HepG2 (cell line): ENCODE measurements around the gene COG5. TPM values are rescaled to one million over a fixed set of nuclear protein-coding genes. Genes with fewer than 3 reads are reported as not detected.

Experiments used
- ATAC-seq: fragments of 200-7000 bp; cut with Tn5 transposase; 3 replicates; pipeline ENCODE4 v1.9.1; 2020; ENCODE audit warnings: mild to moderate bottlenecking, moderate library complexity
- BruUV-seq: library from RNA; stranded (reverse); fragments of 400-500 nt; replicated peaks from 2 replicates; lab custom pipeline; 2021; lab: Mats Ljungman, UMichigan
- CTCF ChIA-PET: fragments of 300-600 bp; formaldehyde crosslinking; extraction: SDS; loops from one replicate; lab custom pipeline; 2021; ENCODE audit warnings: low total read pairs, inconsistent platforms, low intra/inter-chr PET ratio; lab: Yijun Ruan, JAX
- POLR2A ChIA-PET: fragments of 350-600 bp; sonication (Branson Sonifier 250); formaldehyde crosslinking; loops from one replicate; lab custom pipeline; 2020; ENCODE audit warnings: antibody characterized with exemption, inconsistent platforms; lab: Yijun Ruan, JAX
- DNase-seq: peaks from one replicate; pipeline ENCODE4 v3.0.0-alpha.2; 2015; ENCODE audit warnings: low spot score
- FAIRE-seq: peaks from 3 replicates; lab custom pipeline; 2011; peaks lifted over from hg19 to GRCh38; lab: Jason Lieb, UNC
- H2AFZ ChIP-seq: one replicate; pipeline ENCODE4 v1.6.1; 2011; ENCODE audit warnings: low read length, inconsistent platforms
- H3K27ac ChIP-seq: fragments of 300-600 bp; 3 replicates; pipeline ENCODE4 v1.8.0; 2011; ENCODE audit warnings: mixed run types, mild to moderate bottlenecking, mixed read lengths, low read length, inconsistent platforms; ENCODE audit not compliant: insufficient read depth; ENCODE audit errors: extremely low read length
- H3K27me3 ChIP-seq, 2 experiments: fragments of 200-600 bp in 1 of 2; 2 replicates in 1 of 2; 3 replicates in 1 of 2; pipeline versions ENCODE4 v1.6.0 to v1.8.0; 2011; ENCODE audit warnings: low read length in 2 of 2, mild to moderate bottlenecking in 2 of 2, moderate library complexity in 2 of 2, inconsistent platforms in 1 of 2; ENCODE audit not compliant: insufficient read depth in 2 of 2, control insufficient read depth in 1 of 2
- H3K36me3 ChIP-seq, 2 experiments: fragments of 200-600 bp in 1 of 2; replicated peaks in 1 of 2; 2 replicates in 1 of 2; 3 replicates in 1 of 2; pipeline versions ENCODE4 v1.5.1 to v1.8.0; 2011; ENCODE audit warnings: low read length in 2 of 2, inconsistent platforms in 1 of 2; ENCODE audit not compliant: insufficient read depth in 2 of 2, control insufficient read depth in 1 of 2
- H3K4me1 ChIP-seq: 2 replicates; pipeline ENCODE4 v1.5.1; 2012; ENCODE audit warnings: low read length, inconsistent platforms; ENCODE audit not compliant: insufficient read depth
- H3K4me2 ChIP-seq: 2 replicates; pipeline ENCODE4 v1.6.0; 2011; ENCODE audit warnings: low read depth, low read length, inconsistent platforms
- H3K4me3 ChIP-seq, 3 experiments: fragments of 200-600 bp in 1 of 3; sonication (generic), shearing (Covaris generic) in 1 of 3; replicated peaks in 1 of 3; 2 replicates each; pipeline ENCODE4 v1.5.1; 2011 to 2016; ENCODE audit warnings: low read length in 3 of 3, inconsistent platforms in 2 of 3, low read depth in 2 of 3, mild to moderate bottlenecking in 2 of 3, control low read depth in 1 of 3, mixed read lengths in 1 of 3; ENCODE audit not compliant: insufficient read depth in 1 of 3
- H3K79me2 ChIP-seq: one replicate; pipeline ENCODE4 v1.6.1; 2011; ENCODE audit warnings: low read length, inconsistent platforms; ENCODE audit not compliant: insufficient read depth
- H3K9ac ChIP-seq: 2 replicates; pipeline ENCODE4 v1.6.0; 2011; ENCODE audit warnings: mild to moderate bottlenecking, low read depth, low read length, inconsistent platforms; ENCODE audit not compliant: insufficient read depth
- H3K9me3 ChIP-seq: 2 replicates; pipeline ENCODE4 v1.5.1; 2012; ENCODE audit warnings: mild to moderate bottlenecking, low read length
- H4K20me1 ChIP-seq: 2 replicates; pipeline ENCODE4 v1.6.0; 2011; ENCODE audit warnings: inconsistent platforms, mild to moderate bottlenecking, low read length, moderate library complexity; ENCODE audit not compliant: insufficient read depth
- AGO1 ChIP-seq: fragments of 200-400 bp; formaldehyde crosslinking; IDR thresholded peaks from 2 replicates; pipeline ENCODE4 v1.6.1; 2017; ENCODE audit warnings: mild to moderate bottlenecking, low read depth, low read length, moderate library complexity; ENCODE audit not compliant: poor library complexity, severe bottlenecking
- HOXD1 ChIP-seq: sonication (generic); formaldehyde crosslinking; IDR thresholded peaks from 2 replicates; pipeline ENCODE4 v1.5.0; 2020; ENCODE audit warnings: missing genetic modification reagents
- MIER3 ChIP-seq: IDR thresholded peaks from 2 replicates; pipeline ENCODE4 v1.6.1; 2016; ENCODE audit warnings: missing compliant biosample characterization, borderline replicate concordance
- POLR2AphosphoS5 ChIP-seq: IDR thresholded peaks from 2 replicates; pipeline ENCODE4 v1.6.1; 2012; ENCODE audit warnings: low read depth, low read length
- RAD51 ChIP-seq: fragments of 450-650 bp; IDR thresholded peaks from 2 replicates; pipeline ENCODE4 v1.6.1; 2016; ENCODE audit warnings: borderline replicate concordance
- SETDB1 ChIP-seq: sonication (generic); formaldehyde crosslinking; IDR thresholded peaks from 2 replicates; pipeline ENCODE4 v1.5.1; 2020; ENCODE audit warnings: missing genetic modification reagents, mild to moderate bottlenecking, borderline replicate concordance
- ZNF160 ChIP-seq: sonication (generic); formaldehyde crosslinking; IDR thresholded peaks from 2 replicates; pipeline ENCODE4 v1.8.0; 2022; ENCODE audit warnings: mild to moderate bottlenecking, inconsistent platforms, missing genetic modification reagents
- ZNF570 ChIP-seq: sonication (generic); formaldehyde crosslinking; IDR thresholded peaks from 2 replicates; pipeline ENCODE4 v1.4.0; 2020; ENCODE audit warnings: mild to moderate bottlenecking, missing genetic modification reagents, borderline replicate concordance
- ZNF607 ChIP-seq: sonication (generic); formaldehyde crosslinking; IDR thresholded peaks from 2 replicates; pipeline ENCODE4 v1.5.1; 2020; ENCODE audit warnings: missing genetic modification reagents, mild to moderate bottlenecking, borderline replicate concordance
- ZNF615 ChIP-seq: sonication (generic); formaldehyde crosslinking; IDR thresholded peaks from 2 replicates; pipeline ENCODE4 v1.5.0; 2020; ENCODE audit warnings: mild to moderate bottlenecking, missing genetic modification reagents, borderline replicate concordance
- ZNF770 ChIP-seq: sonication (generic); formaldehyde crosslinking; IDR thresholded peaks from 2 replicates; pipeline ENCODE4 v1.5.0; 2020; ENCODE audit warnings: mild to moderate bottlenecking, missing genetic modification reagents
- WGBS: methylation state at CpG from one replicate; pipeline ENCODE4 v1.1.6; 2017; ENCODE audit warnings: low lambda C conversion rate; 5-methylcytosine and 5-hydroxymethylcytosine counted together
- in situ Hi-C: cut with HindIII; loops from 2 replicates; pipeline ENCODE4 v1.10.0; 2017; ENCODE audit warnings: low pct_unique_long_range_greater_than_20kb; ENCODE audit not compliant: extremely low pct_ligation_motif_present
- intact Hi-C: fragments of 100-400 bp; cut with micrococcal nuclease; formaldehyde crosslinking; loops from one replicate; pipeline ENCODE4 v1.10.0; 2022; ENCODE audit not compliant: unreplicated experiment
- polyA plus RNA-seq, 8 experiments: library from polyadenylated mRNA; depleted of rRNA in 3 of 8; stranded (reverse) in 7 of 8; unstranded in 1 of 8; fragments of >200 nt; fragmentation: Illumina TruSeq in 4 of 8; extraction: Trizol in 4 of 8; gene quantifications; 2 replicates each; pipeline versions ENCODE4 v1.2.1 to v1.2.3, GENCODE V29; 2011 to 2016; ENCODE audit warnings: low read depth in 4 of 8, missing spikeins in 1 of 8, mixed read lengths in 1 of 8; ENCODE audit not compliant: insufficient read depth in 1 of 8
- total RNA-seq, 5 experiments: library from RNA; depleted of rRNA; stranded (reverse); fragments of >200 nt; fragmentation: Illumina TruSeq; extraction: Trizol; gene quantifications; 2 replicates each; pipeline ENCODE4 v1.2.3, GENCODE V29; 2016; ENCODE audit warnings: low read depth in 1 of 5
- TF ChIP-seq, protein P1 (sequence below): IDR thresholded peaks from 2 replicates; pipeline ENCODE4 v1.6.1; 2018; ENCODE audit warnings: missing genetic modification reagents
- TF ChIP-seq, protein P2 (sequence below): fragments of 450-650 bp; IDR thresholded peaks from 2 replicates; pipeline ENCODE4 v1.6.1; 2017; ENCODE audit warnings: mild to moderate bottlenecking
- TF ChIP-seq, protein P3 (sequence below): sonication (generic); formaldehyde crosslinking; IDR thresholded peaks from 2 replicates; pipeline ENCODE4 v1.4.0; 2020; ENCODE audit warnings: missing genetic modification reagents, mild to moderate bottlenecking, borderline replicate concordance

COG5 gene
- total and polyA plus RNA-seq, 2 of the 13 experiments (the other 11 are each of a cell fraction or from before 2014, with no cell fraction given): 20.4 to 31.3 TPM

GRCh38 chr7:107579885-107580715, 16.4 kb upstream of the COG5 start, which contains the start of gene BCAP29:
BCAP29 (plus strand) TSS chr7:107580246; CDS start chr7:107580773, 527 bp downstream.
- H3K9me3 ChIP-seq: no peaks in the 10 kb centered on the region
- peaks cover 0 to 13% of the 10 kb centered on the region in 2 experiments; a peak in 1 of 5 replicates for H3K36me3 ChIP-seq
- POLR2A ChIA-PET: interaction anchor here (1.0 to 2.5 kb wide), 3 partner anchors 16 to 412 kb away, joined by 8 to 13 read pairs (median 9); partner anchors contain the start of genes CBLL1, COG5, DUS4L and HBP1
- H3K27ac ChIP-seq: peak within 1 kb of the TSS; percentile 91
- in situ Hi-C loops (no loop called here), intact Hi-C loops (loop anchor here (5.0 kb wide), 1 partner anchor 147 kb away; no protein-coding TSS in a partner anchor)
- peak; percentile 95 for ATAC-seq
- under 1% methylated on average over 17 of the region's 89 CpGs for WGBS
- CTCF ChIA-PET: no interaction called here
- H3K9ac ChIP-seq: peak within 1 kb of the TSS; percentile 95
- H3K4me2 ChIP-seq: peak within 1 kb of the TSS; percentile 73
- peak; percentile 67 for DNase-seq
- H3K27me3 ChIP-seq: no peaks in the 10 kb centered on the region
- H4K20me1 ChIP-seq: no peaks in the 10 kb centered on the region
- H2AFZ ChIP-seq: peak within 1 kb of the TSS; percentile 61
- no TSS peak for BruUV-seq
- H3K4me3 ChIP-seq: peak within 1 kb of the TSS; percentile 86 to 95 (median 87)
- peaks cover 6% of the 10 kb centered on the region for H3K79me2 ChIP-seq
- H3K4me1 ChIP-seq: peaks cover 11% of the 10 kb centered on the region
- FAIRE-seq: no peak
- no peak for TF ChIP-seq RAD51
- no peak for TF ChIP-seq ZNF607 (CRISPR knock-in tag)
- peak; percentile 32; the same call in 1 of the 2 replicates for TF ChIP-seq POLR2AphosphoS5
- no peak for TF ChIP-seq MIER3 (CRISPR knock-in tag)
- TF ChIP-seq, protein P1, sequence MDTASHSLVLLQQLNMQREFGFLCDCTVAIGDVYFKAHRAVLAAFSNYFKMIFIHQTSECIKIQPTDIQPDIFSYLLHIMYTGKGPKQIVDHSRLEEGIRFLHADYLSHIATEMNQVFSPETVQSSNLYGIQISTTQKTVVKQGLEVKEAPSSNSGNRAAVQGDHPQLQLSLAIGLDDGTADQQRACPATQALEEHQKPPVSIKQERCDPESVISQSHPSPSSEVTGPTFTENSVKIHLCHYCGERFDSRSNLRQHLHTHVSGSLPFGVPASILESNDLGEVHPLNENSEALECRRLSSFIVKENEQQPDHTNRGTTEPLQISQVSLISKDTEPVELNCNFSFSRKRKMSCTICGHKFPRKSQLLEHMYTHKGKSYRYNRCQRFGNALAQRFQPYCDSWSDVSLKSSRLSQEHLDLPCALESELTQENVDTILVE (CRISPR knock-in tag): no peak
- TF ChIP-seq, protein P2, sequence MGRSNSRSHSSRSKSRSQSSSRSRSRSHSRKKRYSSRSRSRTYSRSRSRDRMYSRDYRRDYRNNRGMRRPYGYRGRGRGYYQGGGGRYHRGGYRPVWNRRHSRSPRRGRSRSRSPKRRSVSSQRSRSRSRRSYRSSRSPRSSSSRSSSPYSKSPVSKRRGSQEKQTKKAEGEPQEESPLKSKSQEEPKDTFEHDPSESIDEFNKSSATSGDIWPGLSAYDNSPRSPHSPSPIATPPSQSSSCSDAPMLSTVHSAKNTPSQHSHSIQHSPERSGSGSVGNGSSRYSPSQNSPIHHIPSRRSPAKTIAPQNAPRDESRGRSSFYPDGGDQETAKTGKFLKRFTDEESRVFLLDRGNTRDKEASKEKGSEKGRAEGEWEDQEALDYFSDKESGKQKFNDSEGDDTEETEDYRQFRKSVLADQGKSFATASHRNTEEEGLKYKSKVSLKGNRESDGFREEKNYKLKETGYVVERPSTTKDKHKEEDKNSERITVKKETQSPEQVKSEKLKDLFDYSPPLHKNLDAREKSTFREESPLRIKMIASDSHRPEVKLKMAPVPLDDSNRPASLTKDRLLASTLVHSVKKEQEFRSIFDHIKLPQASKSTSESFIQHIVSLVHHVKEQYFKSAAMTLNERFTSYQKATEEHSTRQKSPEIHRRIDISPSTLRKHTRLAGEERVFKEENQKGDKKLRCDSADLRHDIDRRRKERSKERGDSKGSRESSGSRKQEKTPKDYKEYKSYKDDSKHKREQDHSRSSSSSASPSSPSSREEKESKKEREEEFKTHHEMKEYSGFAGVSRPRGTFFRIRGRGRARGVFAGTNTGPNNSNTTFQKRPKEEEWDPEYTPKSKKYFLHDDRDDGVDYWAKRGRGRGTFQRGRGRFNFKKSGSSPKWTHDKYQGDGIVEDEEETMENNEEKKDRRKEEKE: no peak
- TF ChIP-seq AGO1: peak; percentile 29
- TF ChIP-seq, protein P3, sequence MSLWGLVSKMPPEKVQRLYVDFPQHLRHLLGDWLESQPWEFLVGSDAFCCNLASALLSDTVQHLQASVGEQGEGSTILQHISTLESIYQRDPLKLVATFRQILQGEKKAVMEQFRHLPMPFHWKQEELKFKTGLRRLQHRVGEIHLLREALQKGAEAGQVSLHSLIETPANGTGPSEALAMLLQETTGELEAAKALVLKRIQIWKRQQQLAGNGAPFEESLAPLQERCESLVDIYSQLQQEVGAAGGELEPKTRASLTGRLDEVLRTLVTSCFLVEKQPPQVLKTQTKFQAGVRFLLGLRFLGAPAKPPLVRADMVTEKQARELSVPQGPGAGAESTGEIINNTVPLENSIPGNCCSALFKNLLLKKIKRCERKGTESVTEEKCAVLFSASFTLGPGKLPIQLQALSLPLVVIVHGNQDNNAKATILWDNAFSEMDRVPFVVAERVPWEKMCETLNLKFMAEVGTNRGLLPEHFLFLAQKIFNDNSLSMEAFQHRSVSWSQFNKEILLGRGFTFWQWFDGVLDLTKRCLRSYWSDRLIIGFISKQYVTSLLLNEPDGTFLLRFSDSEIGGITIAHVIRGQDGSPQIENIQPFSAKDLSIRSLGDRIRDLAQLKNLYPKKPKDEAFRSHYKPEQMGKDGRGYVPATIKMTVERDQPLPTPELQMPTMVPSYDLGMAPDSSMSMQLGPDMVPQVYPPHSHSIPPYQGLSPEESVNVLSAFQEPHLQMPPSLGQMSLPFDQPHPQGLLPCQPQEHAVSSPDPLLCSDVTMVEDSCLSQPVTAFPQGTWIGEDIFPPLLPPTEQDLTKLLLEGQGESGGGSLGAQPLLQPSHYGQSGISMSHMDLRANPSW (CRISPR knock-in tag): no peak
- 0 out of 2 replicates have a peak, but pooled peaks have one; percentile 51 for TF ChIP-seq ZNF160 (CRISPR knock-in tag)
- no peak for TF ChIP-seq SETDB1
- no peak for TF ChIP-seq ZNF570 (CRISPR knock-in tag)
- no peak; the same call in 1 of the 2 replicates for TF ChIP-seq ZNF770
- no peak for TF ChIP-seq HOXD1 (CRISPR knock-in tag)
- no peak for TF ChIP-seq ZNF615 (CRISPR knock-in tag)
